K562 (cell line): ENCODE results near the gene MYEF2. TPM values are rescaled to one million over a fixed set of nuclear protein-coding genes. Genes with fewer than 3 reads are reported as not detected.

Experiments used
- ATAC-seq: fragments of 200-7000 bp; cut with Tn5 transposase; 3 replicates; pipeline ENCODE4 v1.9.1; 2020; ENCODE audit warnings: moderate library complexity
- BruUV-seq: library from RNA; stranded (reverse); fragments of 400-500 nt; replicated peaks from 2 replicates; lab custom pipeline; 2021; lab: Mats Ljungman, UMichigan
- CTCF ChIA-PET: fragments of 300-600 bp; formaldehyde crosslinking; extraction: SDS; loops from one replicate; lab custom pipeline; 2021; ENCODE audit warnings: low intra/inter-chr PET ratio; lab: Yijun Ruan, JAX
- POLR2A ChIA-PET: fragments of 300-600, 350-650 bp; sonication (Branson Sonifier 250); formaldehyde crosslinking; extraction: SDS; loops from one replicate; lab custom pipeline; 2021; ENCODE audit warnings: antibody characterized with exemption, inconsistent platforms; lab: Yijun Ruan, JAX
- DNase-seq, 4 experiments: peaks; one replicate each; pipeline versions ENCODE4 v3.0.0 to v3.0.0-alpha.2; 2011 to 2018; ENCODE audit warnings: low spot score in 3 of 4, mixed read lengths in 3 of 4; ENCODE audit errors: extremely low read depth in 1 of 4
- FAIRE-seq: peaks from 2 replicates; lab custom pipeline; 2011; peaks lifted over from hg19 to GRCh38; lab: Jason Lieb, UNC
- H2AFZ ChIP-seq: 2 replicates; pipeline ENCODE4 v1.6.0; 2011; ENCODE audit warnings: low read depth, low read length, control low read depth, inconsistent platforms
- H3K27ac ChIP-seq: fragments of 200-600 bp; 3 replicates; pipeline ENCODE4 v1.8.0; 2011; ENCODE audit warnings: low read depth, mild to moderate bottlenecking, control low read depth, inconsistent platforms, low read length, moderate library complexity, mixed read lengths; ENCODE audit errors: extremely low read depth
- H3K27me3 ChIP-seq, 2 experiments: fragments of 300-600 bp in 1 of 2; 2 replicates in 1 of 2; 3 replicates in 1 of 2; pipeline versions ENCODE4 v1.6.0 to v1.8.0; 2011; ENCODE audit warnings: inconsistent platforms in 2 of 2, low read length in 2 of 2, mild to moderate bottlenecking in 1 of 2, mixed read lengths in 1 of 2, moderate library complexity in 1 of 2; ENCODE audit not compliant: control insufficient read depth in 2 of 2, insufficient read depth in 2 of 2
- H3K36me3 ChIP-seq: fragments of 300-600 bp; 3 replicates; pipeline ENCODE4 v1.8.0; 2011; ENCODE audit warnings: mild to moderate bottlenecking, low read length, inconsistent platforms; ENCODE audit not compliant: control insufficient read depth, insufficient read depth
- H3K4me1 ChIP-seq, 2 experiments: fragments of 200-600 bp in 1 of 2; replicated peaks in 1 of 2; 2 replicates in 1 of 2; 3 replicates in 1 of 2; pipeline versions ENCODE4 v1.5.1 to v1.8.0; 2011; ENCODE audit warnings: inconsistent platforms in 2 of 2, low read length in 2 of 2, mild to moderate bottlenecking in 1 of 2, mixed read lengths in 1 of 2, moderate library complexity in 1 of 2; ENCODE audit not compliant: control insufficient read depth in 2 of 2, insufficient read depth in 2 of 2
- H3K4me2 ChIP-seq: 2 replicates; pipeline ENCODE4 v1.6.1; 2011; ENCODE audit warnings: low read length, control low read depth, inconsistent platforms, mixed read lengths; ENCODE audit not compliant: insufficient read depth
- H3K4me3 ChIP-seq: fragments of 200-600 bp; sonication (generic), shearing (Covaris generic); 2 replicates; pipeline ENCODE4 v1.5.1; 2016; ENCODE audit warnings: control low read depth, inconsistent platforms
- H3K79me2 ChIP-seq: fragments of 200-600 bp; 3 replicates; pipeline ENCODE4 v1.8.0; 2011; ENCODE audit warnings: low read length, inconsistent platforms; ENCODE audit not compliant: control insufficient read depth, insufficient read depth
- H3K9ac ChIP-seq, 2 experiments: 2 replicates each; pipeline versions ENCODE4 v1.6.0 to v1.6.1; 2011; ENCODE audit warnings: low read depth in 2 of 2, low read length in 2 of 2, control low read depth in 1 of 2, inconsistent platforms in 1 of 2, mild to moderate bottlenecking in 1 of 2, mixed read lengths in 1 of 2; ENCODE audit not compliant: insufficient read depth in 1 of 2
- H3K9me1 ChIP-seq: one replicate; pipeline ENCODE4 v1.6.0; 2011; ENCODE audit warnings: inconsistent platforms, mild to moderate bottlenecking, low read length, moderate library complexity; ENCODE audit not compliant: control insufficient read depth, insufficient read depth
- H3K9me3 ChIP-seq: replicated peaks from 2 replicates; pipeline ENCODE4 v1.5.1; 2011; ENCODE audit warnings: low read depth, low read length, inconsistent platforms; ENCODE audit not compliant: control insufficient read depth, insufficient read depth
- H4K20me1 ChIP-seq: replicated peaks from 2 replicates; pipeline ENCODE4 v1.6.1; 2011; ENCODE audit warnings: low read length, inconsistent platforms, mixed read lengths; ENCODE audit not compliant: control insufficient read depth, insufficient read depth
- CEBPG ChIP-seq, 3 experiments: fragments of 200-800 bp in 1 of 3; sonication (Bioruptor generic) in 1 of 3; sonication (generic) in 1 of 3; formaldehyde crosslinking in 1 of 3; IDR thresholded peaks in 2 of 3; conservative IDR thresholded peaks in 1 of 3; 2 replicates each; pipeline versions ENCODE4 v1.6.1 to v1.8.0; 2016 to 2022; ENCODE audit warnings: missing compliant biosample characterization in 2 of 3, missing genetic modification characterization in 2 of 3, mild to moderate bottlenecking in 1 of 3, missing genetic modification reagents in 1 of 3
- HMGN3 ChIP-seq: IDR thresholded peaks from 2 replicates; pipeline ENCODE4 v1.6.1; 2011; ENCODE audit warnings: borderline replicate concordance, low read depth, mild to moderate bottlenecking, mixed read lengths, low read length; ENCODE audit not compliant: insufficient read length; ENCODE audit errors: extremely low read depth
- MIER1 ChIP-seq: fragments of 450-650 bp; IDR thresholded peaks from 2 replicates; pipeline ENCODE4 v1.6.1; 2016; ENCODE audit warnings: antibody characterized with exemption, mild to moderate bottlenecking, low read depth
- NCOA2 ChIP-seq, 2 experiments: fragments of 450-650 bp; IDR thresholded peaks; 2 replicates each; pipeline ENCODE4 v1.6.1; 2018; ENCODE audit warnings: mild to moderate bottlenecking in 2 of 2, moderate library complexity in 1 of 2; ENCODE audit not compliant: partially characterized antibody in 2 of 2
- NFIX ChIP-seq: fragments of 250-450 bp; sonication (Bioruptor Pico); IDR thresholded peaks from 2 replicates; pipeline ENCODE4 v1.4.0; 2020; ENCODE audit warnings: low read depth, mild to moderate bottlenecking, moderate library complexity
- PHF8 ChIP-seq: fragments of 200-600 bp; sonication (generic); IDR thresholded peaks from 2 replicates; pipeline ENCODE4 v1.6.1; 2012; ENCODE audit warnings: mixed run types, mild to moderate bottlenecking, inconsistent platforms, low read length, moderate library complexity, borderline replicate concordance
- RAD51 ChIP-seq: fragments of 450-650 bp; IDR thresholded peaks from 2 replicates; pipeline ENCODE4 v1.7.1; 2016; ENCODE audit warnings: low read depth, mild to moderate bottlenecking, borderline replicate concordance
- SOX6 ChIP-seq: fragments of 450-650 bp; IDR thresholded peaks from 2 replicates; pipeline ENCODE4 v1.6.1; 2014; ENCODE audit warnings: mild to moderate bottlenecking
- SREBF1 ChIP-seq: fragments of 150-350 bp; IDR thresholded peaks from 2 replicates; pipeline ENCODE4 v1.6.1; 2014; ENCODE audit warnings: antibody characterized with exemption, low read depth, low read length, borderline replicate concordance
- XRCC5 ChIP-seq: fragments of 200-400 bp; formaldehyde crosslinking; IDR thresholded peaks from 2 replicates; pipeline ENCODE4 v1.6.1; 2017; ENCODE audit warnings: low read depth, mild to moderate bottlenecking, low read length
- ZNF41 ChIP-seq: fragments of 250-450 bp; sonication (Bioruptor Pico); conservative IDR thresholded peaks from 2 replicates; pipeline ENCODE4 v1.4.0; 2020; ENCODE audit warnings: mild to moderate bottlenecking
- WGBS: fragments of 100-300 bp; shearing (Covaris generic); methylation state at CpG from one replicate; pipeline ENCODE4 v1.1.6; 2016; ENCODE audit warnings: low coverage, mixed read lengths; ENCODE audit not compliant: insufficient coverage; ENCODE audit errors: missing lambda C conversion rate; 5-methylcytosine and 5-hydroxymethylcytosine counted together
- in situ Hi-C: fragments of 300-500 bp; cut with MboI; formaldehyde crosslinking; loops from 4 replicates; pipeline ENCODE4 v1.15.0; 2018; ENCODE audit warnings: inconsistent platforms, mixed read lengths
- intact Hi-C: fragments of 100-400 bp; cut with micrococcal nuclease; formaldehyde crosslinking; loops from 2 replicates; pipeline ENCODE4 v1.14.2; 2022
- polyA plus RNA-seq, 8 experiments: library from polyadenylated mRNA; depleted of rRNA in 4 of 8; stranded (reverse) in 5 of 8; unstranded in 3 of 8; fragments of >200 nt; fragmentation: Nextera tagmentation in 2 of 8; fragmentation: Illumina TruSeq in 1 of 8; extraction: Ambion mirVana in 2 of 8; extraction: Trizol in 1 of 8; gene quantifications; 2 replicates each; pipeline versions ENCODE4 v1.2.1 to v1.2.3, GENCODE V29; 2011 to 2014; ENCODE audit warnings: inconsistent platforms in 1 of 8, missing spikeins in 1 of 8
- total RNA-seq, 7 experiments: library from RNA; depleted of rRNA in 6 of 7; stranded (reverse); fragments of >200 nt in 6 of 7; fragmentation: Illumina TruSeq in 2 of 7; extraction: Trizol in 2 of 7; gene quantifications; 2 replicates each; pipeline versions ENCODE4 v1.2.1 to v1.2.3, GENCODE V29; 2011 to 2021; ENCODE audit warnings: low replicate concordance in 1 of 7
- TF ChIP-seq, protein P1 (sequence below): sonication (generic); formaldehyde crosslinking; IDR thresholded peaks from 2 replicates; pipeline ENCODE4 v1.8.0; 2022; ENCODE audit warnings: missing genetic modification reagents, mild to moderate bottlenecking, borderline replicate concordance
- TF ChIP-seq, protein P2 (sequence below): fragments of 450-650 bp; formaldehyde crosslinking; IDR thresholded peaks from 2 replicates; pipeline ENCODE4 v1.4.0; 2020; ENCODE audit warnings: mild to moderate bottlenecking, moderate library complexity
- TF ChIP-seq, protein P3 (sequence below): fragments of 450-650 bp; conservative IDR thresholded peaks from 2 replicates; pipeline ENCODE4 v1.6.1; 2016; ENCODE audit warnings: missing genetic modification characterization, low read depth, mild to moderate bottlenecking, control low read depth, missing compliant biosample characterization
- TF ChIP-seq, protein P4 (sequence below): fragments of 450-650 bp; formaldehyde crosslinking; IDR thresholded peaks from 2 replicates; pipeline ENCODE4 v1.4.0; 2022; ENCODE audit warnings: missing genetic modification characterization
- TF ChIP-seq, protein P5 (sequence below): IDR thresholded peaks from 2 replicates; pipeline ENCODE4 v1.6.1; 2014; ENCODE audit warnings: antibody characterized with exemption

The MYEF2 gene
- total and polyA plus RNA-seq, 9 of the 15 experiments (the other 6 are each of a cell fraction or from before 2014, with no cell fraction given), result 0.03 to 0.82 (median 0.19) TPM

DNA sequence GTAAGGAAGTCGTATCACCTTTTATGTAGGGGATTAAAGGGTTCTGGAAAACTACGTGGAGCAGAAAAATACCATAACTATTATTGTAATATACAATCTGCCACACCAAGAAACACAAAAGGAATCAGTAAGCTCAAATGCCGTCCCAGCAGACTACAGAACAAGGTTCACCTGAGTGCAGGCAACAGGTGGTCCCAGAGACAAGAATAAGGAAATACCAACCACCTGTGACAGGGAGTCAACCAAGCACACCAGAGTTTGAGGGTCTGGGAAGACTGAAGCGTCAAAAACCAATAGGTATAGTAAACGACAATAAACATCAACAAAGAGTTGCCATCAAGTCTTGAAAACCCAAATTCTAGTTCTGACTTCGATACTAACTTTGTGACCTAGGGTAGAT lies 45.2 kb downstream of the MYEF2 start:
- Histone ChIP-seq H3K4me2 (no peak overlapping the region), H3K9ac (no peak overlapping the region), H3K27me3 (no peaks in the 10 kb centered on the region), H3K36me3 (no peaks in the 10 kb centered on the region), H2AFZ (no peak overlapping the region), H3K27ac (no peak overlapping the region), H3K9me1 (no peaks in the 10 kb centered on the region), H3K4me3 (no peak overlapping the region), H3K79me2 (no peaks in the 10 kb centered on the region), H3K4me1 (no peaks in the 10 kb centered on the region), H4K20me1 (no peaks in the 10 kb centered on the region), H3K9me3 (no peaks in the 10 kb centered on the region)
- ATAC-seq (no peak), DNase-seq (no peak), FAIRE-seq (no peak)
- BruUV-seq, result no TSS peak
- intact Hi-C loops (no loop called here), in situ Hi-C loops (no loop called here)
- CTCF ChIA-PET, result no interaction called here
- no peak for TF ChIP-seq HMGN3
- no peak for TF ChIP-seq SREBF1
- TF ChIP-seq MIER1, result no peak
- no peak for TF ChIP-seq CEBPG (CRISPR knock-in tag; IDR thresholded peaks at IDR 0.05)
- TF ChIP-seq CEBPG (tag; conservative IDR thresholded peaks at IDR 0.05 in 1 of 2, IDR thresholded peaks at IDR 0.05 in 1 of 2), result no peak
- TF ChIP-seq RAD51, result no peak
- TF ChIP-seq NFIX (CRISPR knock-in tag), result no peak
- TF ChIP-seq, protein P1, sequence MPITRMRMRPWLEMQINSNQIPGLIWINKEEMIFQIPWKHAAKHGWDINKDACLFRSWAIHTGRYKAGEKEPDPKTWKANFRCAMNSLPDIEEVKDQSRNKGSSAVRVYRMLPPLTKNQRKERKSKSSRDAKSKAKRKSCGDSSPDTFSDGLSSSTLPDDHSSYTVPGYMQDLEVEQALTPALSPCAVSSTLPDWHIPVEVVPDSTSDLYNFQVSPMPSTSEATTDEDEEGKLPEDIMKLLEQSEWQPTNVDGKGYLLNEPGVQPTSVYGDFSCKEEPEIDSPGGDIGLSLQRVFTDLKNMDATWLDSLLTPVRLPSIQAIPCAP (CRISPR knock-in tag), result no peak
- TF ChIP-seq, protein P2, sequence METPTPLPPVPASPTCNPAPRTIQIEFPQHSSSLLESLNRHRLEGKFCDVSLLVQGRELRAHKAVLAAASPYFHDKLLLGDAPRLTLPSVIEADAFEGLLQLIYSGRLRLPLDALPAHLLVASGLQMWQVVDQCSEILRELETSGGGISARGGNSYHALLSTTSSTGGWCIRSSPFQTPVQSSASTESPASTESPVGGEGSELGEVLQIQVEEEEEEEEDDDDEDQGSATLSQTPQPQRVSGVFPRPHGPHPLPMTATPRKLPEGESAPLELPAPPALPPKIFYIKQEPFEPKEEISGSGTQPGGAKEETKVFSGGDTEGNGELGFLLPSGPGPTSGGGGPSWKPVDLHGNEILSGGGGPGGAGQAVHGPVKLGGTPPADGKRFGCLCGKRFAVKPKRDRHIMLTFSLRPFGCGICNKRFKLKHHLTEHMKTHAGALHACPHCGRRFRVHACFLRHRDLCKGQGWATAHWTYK (CRISPR knock-in tag), result no peak
- TF ChIP-seq PHF8, result no peak
- no peak for TF ChIP-seq ZNF41 (CRISPR knock-in tag)
- TF ChIP-seq, protein P3, sequence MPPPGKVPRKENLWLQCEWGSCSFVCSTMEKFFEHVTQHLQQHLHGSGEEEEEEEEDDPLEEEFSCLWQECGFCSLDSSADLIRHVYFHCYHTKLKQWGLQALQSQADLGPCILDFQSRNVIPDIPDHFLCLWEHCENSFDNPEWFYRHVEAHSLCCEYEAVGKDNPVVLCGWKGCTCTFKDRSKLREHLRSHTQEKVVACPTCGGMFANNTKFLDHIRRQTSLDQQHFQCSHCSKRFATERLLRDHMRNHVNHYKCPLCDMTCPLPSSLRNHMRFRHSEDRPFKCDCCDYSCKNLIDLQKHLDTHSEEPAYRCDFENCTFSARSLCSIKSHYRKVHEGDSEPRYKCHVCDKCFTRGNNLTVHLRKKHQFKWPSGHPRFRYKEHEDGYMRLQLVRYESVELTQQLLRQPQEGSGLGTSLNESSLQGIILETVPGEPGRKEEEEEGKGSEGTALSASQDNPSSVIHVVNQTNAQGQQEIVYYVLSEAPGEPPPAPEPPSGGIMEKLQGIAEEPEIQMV (tag), result no peak
- no peak for TF ChIP-seq XRCC5
- no peak for TF ChIP-seq SOX6
- TF ChIP-seq, protein P4, sequence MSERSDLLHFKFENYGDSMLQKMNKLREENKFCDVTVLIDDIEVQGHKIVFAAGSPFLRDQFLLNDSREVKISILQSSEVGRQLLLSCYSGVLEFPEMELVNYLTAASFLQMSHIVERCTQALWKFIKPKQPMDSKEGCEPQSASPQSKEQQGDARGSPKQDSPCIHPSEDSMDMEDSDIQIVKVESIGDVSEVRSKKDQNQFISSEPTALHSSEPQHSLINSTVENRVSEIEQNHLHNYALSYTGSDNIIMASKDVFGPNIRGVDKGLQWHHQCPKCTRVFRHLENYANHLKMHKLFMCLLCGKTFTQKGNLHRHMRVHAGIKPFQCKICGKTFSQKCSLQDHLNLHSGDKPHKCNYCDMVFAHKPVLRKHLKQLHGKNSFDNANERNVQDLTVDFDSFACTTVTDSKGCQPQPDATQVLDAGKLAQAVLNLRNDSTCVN, result no peak
- TF ChIP-seq, protein P5, sequence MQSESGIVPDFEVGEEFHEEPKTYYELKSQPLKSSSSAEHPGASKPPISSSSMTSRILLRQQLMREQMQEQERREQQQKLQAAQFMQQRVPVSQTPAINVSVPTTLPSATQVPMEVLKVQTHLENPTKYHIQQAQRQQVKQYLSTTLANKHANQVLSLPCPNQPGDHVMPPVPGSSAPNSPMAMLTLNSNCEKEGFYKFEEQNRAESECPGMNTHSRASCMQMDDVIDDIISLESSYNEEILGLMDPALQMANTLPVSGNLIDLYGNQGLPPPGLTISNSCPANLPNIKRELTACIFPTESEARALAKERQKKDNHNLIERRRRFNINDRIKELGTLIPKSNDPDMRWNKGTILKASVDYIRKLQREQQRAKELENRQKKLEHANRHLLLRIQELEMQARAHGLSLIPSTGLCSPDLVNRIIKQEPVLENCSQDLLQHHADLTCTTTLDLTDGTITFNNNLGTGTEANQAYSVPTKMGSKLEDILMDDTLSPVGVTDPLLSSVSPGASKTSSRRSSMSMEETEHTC, result no peak
- TF ChIP-seq NCOA2 (IDR thresholded peaks at IDR 0.05; ENCODE audit: partially characterized antibody in 2 of 2), result no peak
- POLR2A ChIA-PET, result no interaction called here
- 2% methylated on average over 6 of the region's 6 CpGs for WGBS
